Tibial nerve (tissue), 4 donors: ENCODE results near the gene MEGF8.

ENCODE experiments used
- CTCF ChIP-seq, 5 experiments: fragments of 200-600 bp in 3 of 5; fragments of 450-650 bp in 2 of 5; sonication (generic) in 3 of 5; IDR thresholded peaks; one replicate each; pipeline ENCODE4 v1.5.1; 2016 to 2019; ENCODE audit warnings: antibody characterized with exemption in 5 of 5, mild to moderate bottlenecking in 3 of 5, moderate library complexity in 2 of 5
- EP300 ChIP-seq, 2 donors: sonication (generic); formaldehyde crosslinking; IDR thresholded peaks; one replicate each; pipeline ENCODE4 v1.6.1; 2017; ENCODE audit warnings: antibody characterized with exemption in 2 of 2, mild to moderate bottlenecking in 1 of 2
- POLR2A ChIP-seq, 2 donors: fragments of 450-650 bp; IDR thresholded peaks; one replicate each; pipeline ENCODE4 v1.6.1; 2017; ENCODE audit warnings: antibody characterized with exemption in 2 of 2, mild to moderate bottlenecking in 2 of 2, moderate library complexity in 2 of 2

- TF ChIP-seq CTCF (IDR thresholded peaks at IDR 0.05): no peak
- no peak for TF ChIP-seq POLR2A (IDR thresholded peaks at IDR 0.05)
- TF ChIP-seq EP300 (IDR thresholded peaks at IDR 0.05): no peak
Observed at GRCh38 chr19:42282819-42283187, 42.6 kb upstream of the MEGF8 start.
